OCI-LY3 (cell line): ENCODE results near the gene RAB32.

Experiments used
- H2AFZ ChIP-seq: fragments of 200-600, 300-600 bp; shearing (Covaris generic); 2 replicates; pipeline ENCODE4 v1.6.0; 2014; ENCODE audit warnings: antibody characterized with exemption, low read depth, low read length
- H3K27ac ChIP-seq: fragments of 200-600, 300-600 bp; sonication (generic); 2 replicates; pipeline ENCODE4 v1.5.1; 2014; ENCODE audit warnings: mild to moderate bottlenecking, low read length, moderate library complexity, mixed read lengths
- H3K27me3 ChIP-seq: fragments of 200-600, 300-600 bp; sonication (generic); 2 replicates; pipeline ENCODE4 v1.6.1; 2014; ENCODE audit warnings: low read depth, low read length, mixed read lengths
- H3K36me3 ChIP-seq: fragments of 200-600, 300-600 bp; sonication (generic); replicated peaks from 2 replicates; pipeline ENCODE3; 2014; ENCODE audit warnings: low read depth, low read length, mixed read lengths
- H3K4me1 ChIP-seq: fragments of 300-600, 200-600 bp; sonication (generic); 2 replicates; pipeline ENCODE4 v1.6.1; 2014; ENCODE audit warnings: low read length, mixed read lengths
- H3K4me2 ChIP-seq: fragments of 200-600, 300-600 bp; sonication (generic); 2 replicates; pipeline ENCODE4 v1.6.1; 2014; ENCODE audit warnings: low read length, mixed read lengths
- H3K4me3 ChIP-seq: fragments of 300-600, 200-600 bp; sonication (generic); 2 replicates; pipeline ENCODE4 v1.5.1; 2014; ENCODE audit warnings: antibody characterized with exemption, mild to moderate bottlenecking, low read length, moderate library complexity
- H3K79me2 ChIP-seq: fragments of 300-600, 200-600 bp; shearing (Covaris generic); 2 replicates; pipeline ENCODE4 v1.6.1; 2014; ENCODE audit warnings: mild to moderate bottlenecking, low read length, mixed read lengths
- H3K9ac ChIP-seq: fragments of 300-600, 200-600 bp; shearing (Covaris generic); 2 replicates; pipeline ENCODE4 v1.6.0; 2014; ENCODE audit warnings: mild to moderate bottlenecking, low read length, moderate library complexity
- H3K9me3 ChIP-seq: fragments of 200-600, 300-600 bp; shearing (Covaris generic); 2 replicates; pipeline ENCODE4 v1.6.1; 2014; ENCODE audit warnings: low read length, mixed read lengths; ENCODE audit not compliant: insufficient read depth
- H4K20me1 ChIP-seq: fragments of 200-600, 300-600 bp; sonication (generic); 2 replicates; pipeline ENCODE4 v1.6.1; 2016; ENCODE audit warnings: low read length, mixed read lengths; ENCODE audit not compliant: insufficient read depth
- EZH2phosphoT487 ChIP-seq: fragments of 200-600 bp; shearing (Covaris generic); IDR thresholded peaks from 2 replicates; pipeline ENCODE4 v1.6.1; 2018; ENCODE audit warnings: antibody characterized with exemption, mixed run types, low read depth
- TF ChIP-seq, protein P1 (sequence below): fragments of 200-600, 300-600 bp; sonication (generic); IDR thresholded peaks from 2 replicates; pipeline ENCODE4 v1.5.1; 2014; ENCODE audit warnings: antibody characterized with exemption, low read length, low read depth

Gene RAB32

DNA sequence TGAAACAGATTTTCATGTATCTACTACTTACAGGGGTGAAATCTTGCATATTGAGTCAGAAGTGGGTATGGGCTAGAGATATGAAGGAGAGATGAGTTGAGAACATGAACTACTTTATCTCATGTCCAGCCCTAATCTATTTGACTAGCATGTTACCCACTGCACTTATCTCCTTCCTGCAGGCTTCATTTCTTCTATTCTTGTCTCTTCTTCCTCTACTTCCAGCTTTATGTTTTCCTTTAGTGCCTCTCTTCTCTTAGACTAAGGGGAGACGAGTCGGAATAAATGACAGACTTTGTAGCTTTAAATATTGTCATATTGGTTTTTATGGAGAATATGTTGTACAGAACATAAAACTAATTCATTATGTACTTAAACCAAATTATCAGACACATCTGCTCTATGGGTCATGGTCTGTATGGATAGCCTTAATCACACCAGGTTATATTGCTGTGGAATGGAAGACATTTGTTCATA, 5.3 kb downstream of the RAB32 start:
- Histone ChIP-seq H3K4me1 (no peaks in the 10 kb centered on the region), H3K9me3 (no peaks in the 10 kb centered on the region), H3K36me3 (no peaks in the 10 kb centered on the region), H4K20me1 (no peaks in the 10 kb centered on the region), H3K4me3 (no peak overlapping the region), H3K9ac (no peak overlapping the region), H3K79me2 (no peaks in the 10 kb centered on the region), H2AFZ (no peak overlapping the region), H3K27ac (no peak overlapping the region), H3K27me3 (no peaks in the 10 kb centered on the region), H3K4me2 (no peak overlapping the region)
- TF ChIP-seq, protein P1, sequence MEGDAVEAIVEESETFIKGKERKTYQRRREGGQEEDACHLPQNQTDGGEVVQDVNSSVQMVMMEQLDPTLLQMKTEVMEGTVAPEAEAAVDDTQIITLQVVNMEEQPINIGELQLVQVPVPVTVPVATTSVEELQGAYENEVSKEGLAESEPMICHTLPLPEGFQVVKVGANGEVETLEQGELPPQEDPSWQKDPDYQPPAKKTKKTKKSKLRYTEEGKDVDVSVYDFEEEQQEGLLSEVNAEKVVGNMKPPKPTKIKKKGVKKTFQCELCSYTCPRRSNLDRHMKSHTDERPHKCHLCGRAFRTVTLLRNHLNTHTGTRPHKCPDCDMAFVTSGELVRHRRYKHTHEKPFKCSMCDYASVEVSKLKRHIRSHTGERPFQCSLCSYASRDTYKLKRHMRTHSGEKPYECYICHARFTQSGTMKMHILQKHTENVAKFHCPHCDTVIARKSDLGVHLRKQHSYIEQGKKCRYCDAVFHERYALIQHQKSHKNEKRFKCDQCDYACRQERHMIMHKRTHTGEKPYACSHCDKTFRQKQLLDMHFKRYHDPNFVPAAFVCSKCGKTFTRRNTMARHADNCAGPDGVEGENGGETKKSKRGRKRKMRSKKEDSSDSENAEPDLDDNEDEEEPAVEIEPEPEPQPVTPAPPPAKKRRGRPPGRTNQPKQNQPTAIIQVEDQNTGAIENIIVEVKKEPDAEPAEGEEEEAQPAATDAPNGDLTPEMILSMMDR = no peak
- TF ChIP-seq EZH2phosphoT487 = no peak

DNA sequence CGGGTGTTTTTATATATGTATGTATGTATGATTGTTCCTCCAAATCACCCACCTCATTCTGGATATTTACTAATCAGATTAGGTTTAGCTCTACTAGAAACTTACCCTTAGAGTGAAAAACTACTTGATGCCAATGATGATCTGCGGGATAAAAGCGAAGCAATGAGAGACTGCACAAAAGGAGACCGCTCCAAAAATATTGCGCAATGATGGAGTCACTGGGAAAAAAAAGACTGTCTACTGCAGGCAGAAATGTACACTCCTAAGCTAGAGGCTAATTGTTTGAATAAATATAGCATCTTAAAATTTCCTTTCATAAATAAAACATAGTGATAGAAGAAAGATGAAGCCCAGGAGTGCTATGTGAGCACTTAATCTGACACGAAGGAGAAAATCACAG, 7.3 kb downstream of the RAB32 start:
- Histone ChIP-seq H3K9ac (no peak overlapping the region), H3K36me3 (no peaks in the 10 kb centered on the region), H2AFZ (no peak overlapping the region), H3K27me3 (no peaks in the 10 kb centered on the region), H3K27ac (no peak overlapping the region), H3K4me2 (no peak overlapping the region), H4K20me1 (no peaks in the 10 kb centered on the region), H3K4me1 (no peaks in the 10 kb centered on the region), H3K9me3 (no peaks in the 10 kb centered on the region), H3K4me3 (no peak overlapping the region), H3K79me2 (no peaks in the 10 kb centered on the region)
- TF ChIP-seq, protein P1 = no peak
- no peak for TF ChIP-seq EZH2phosphoT487

DNA sequence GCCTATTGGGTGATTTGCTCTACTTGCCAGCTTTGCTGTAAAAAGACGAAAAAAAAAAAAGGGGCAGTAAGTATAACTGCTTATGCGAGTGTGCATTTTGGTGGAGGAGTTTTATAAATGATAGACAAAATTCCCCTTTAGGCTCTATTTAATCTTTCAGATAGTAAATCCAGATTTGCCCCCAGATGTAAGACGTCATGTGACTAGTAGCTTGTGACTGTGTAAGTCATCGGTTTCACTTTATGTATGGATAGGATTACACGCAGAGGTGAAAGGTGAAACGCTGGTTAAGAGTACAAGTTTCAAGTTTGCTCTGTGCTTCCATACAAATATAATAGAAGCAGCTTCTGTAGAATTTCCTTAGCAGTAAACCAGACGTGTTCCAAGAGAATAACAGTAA, 7.9 kb downstream of the RAB32 start:
- Histone ChIP-seq H3K4me1 (no peaks in the 10 kb centered on the region), H3K9me3 (no peaks in the 10 kb centered on the region), H3K4me3 (no peak overlapping the region), H3K36me3 (no peaks in the 10 kb centered on the region), H3K4me2 (no peak overlapping the region), H3K27ac (no peak overlapping the region), H3K79me2 (no peaks in the 10 kb centered on the region), H3K27me3 (no peaks in the 10 kb centered on the region), H2AFZ (no peak overlapping the region), H3K9ac (no peak overlapping the region), H4K20me1 (no peaks in the 10 kb centered on the region)
- no peak for TF ChIP-seq EZH2phosphoT487
- TF ChIP-seq, protein P1 = no peak

DNA sequence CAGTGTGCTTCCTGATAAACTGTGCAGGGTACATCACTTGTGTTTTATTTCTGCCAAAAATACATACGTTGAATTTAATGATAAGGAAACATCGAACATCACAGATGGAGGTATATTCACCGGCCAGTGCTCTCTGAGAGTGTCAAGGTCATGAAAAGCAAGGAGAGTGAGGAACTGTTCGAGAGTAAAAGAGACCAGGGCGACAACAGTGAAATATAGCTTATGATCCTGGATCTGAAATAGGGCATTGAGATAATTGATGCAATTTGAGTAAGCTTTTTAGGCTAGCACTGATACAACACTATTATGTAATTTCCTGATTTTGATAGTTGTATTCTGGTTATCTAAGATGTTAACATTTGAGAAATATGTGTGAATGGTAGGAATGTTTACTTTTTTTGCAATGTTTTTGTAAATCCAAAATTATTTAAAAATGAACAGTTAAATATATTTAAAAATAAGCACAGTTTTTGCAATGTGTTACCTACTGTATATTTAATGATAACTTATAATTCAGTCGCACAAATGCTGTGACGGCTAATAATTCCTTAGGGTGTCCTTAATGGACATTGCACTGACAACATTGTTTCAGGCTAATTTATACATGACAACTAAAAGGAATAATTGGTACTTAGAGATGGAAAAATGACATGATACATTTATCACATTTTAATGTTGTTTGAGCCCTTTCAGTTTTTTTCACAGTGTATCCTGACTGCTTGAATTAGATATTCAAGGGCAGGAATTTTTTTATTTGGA, 9.9 kb downstream of the RAB32 start:
- H3K79me2 ChIP-seq = no peaks in the 10 kb centered on the region
- H4K20me1 ChIP-seq = no peaks in the 10 kb centered on the region
- H3K27ac ChIP-seq = no peak overlapping the region
- no peaks in the 10 kb centered on the region for H3K36me3 ChIP-seq
- H2AFZ ChIP-seq = no peak overlapping the region
- H3K4me3 ChIP-seq = no peak overlapping the region
- no peak overlapping the region for H3K9ac ChIP-seq
- H3K27me3 ChIP-seq = no peaks in the 10 kb centered on the region
- H3K4me1 ChIP-seq = no peaks in the 10 kb centered on the region
- H3K9me3 ChIP-seq = no peaks in the 10 kb centered on the region
- TF ChIP-seq, protein P1 = no peak
- TF ChIP-seq EZH2phosphoT487 = no peak
- no peak overlapping the region for H3K4me2 ChIP-seq
